ENCODE data around the gene GATA3.

Gene GATA3

GRCh38 chr10:8065651-8066050 is 11.2 kb downstream of the GATA3 start:
- DNase-seq: no peak

- no peak for DNase-seq
Observed at GRCh38 chr10:8066124-8066523, 11.6 kb downstream of the GATA3 start.

- DNase-seq: no peak
Observed at GRCh38 chr10:8066797-8067196, 12.3 kb downstream of the GATA3 start.

GRCh38 chr10:8069108-8069507 is 14.6 kb downstream of the GATA3 start:
- DNase-seq: no peak

- DNase-seq: no peak
Observed at GRCh38 chr10:8069627-8070026, 15.1 kb downstream of the GATA3 start.

GRCh38 chr10:8070440-8070839 is 16.0 kb downstream of the GATA3 start:
- DNase-seq: no peak

- DNase-seq: no peak
Observed at GRCh38 chr10:8071006-8071405, 16.5 kb downstream of the GATA3 start.

- DNase-seq: no peak
Observed at GRCh38 chr10:8071666-8072065, 17.2 kb downstream of the GATA3 start.

- no peak for DNase-seq
Observed at GRCh38 chr10:8072211-8072610, 17.7 kb downstream of the GATA3 start.

- no peak for DNase-seq
Observed at GRCh38 chr10:8073691-8074416, 19.4 kb downstream of the GATA3 start.

- DNase-seq: no peak
Observed at GRCh38 chr10:8074881-8075280, 20.4 kb downstream of the GATA3 start.

- DNase-seq: no peak
Observed at GRCh38 chr10:8075282-8076260, 21.1 kb downstream of the GATA3 start.

- DNase-seq: no peak
Observed at GRCh38 chr10:8076933-8077332, 22.4 kb downstream of the GATA3 start.

- DNase-seq: no peak
Observed at GRCh38 chr10:8078027-8078426, 23.5 kb downstream of the GATA3 start.

GRCh38 chr10:8079126-8079525 is 24.6 kb downstream of the GATA3 start:
- no peak for DNase-seq

- no peak for DNase-seq
Observed at GRCh38 chr10:8084799-8085198, 30.3 kb downstream of the GATA3 start.

GRCh38 chr10:8085251-8085650 is 30.8 kb downstream of the GATA3 start:
- DNase-seq: no peak

GRCh38 chr10:8086315-8086714 is 31.8 kb downstream of the GATA3 start:
- no peak for DNase-seq

- peak; percentile 25 for DNase-seq
Observed at GRCh38 chr10:8088504-8088903, 34.0 kb downstream of the GATA3 start.

- no peak for DNase-seq
Observed at GRCh38 chr10:8092428-8092827, 37.9 kb downstream of the GATA3 start.

GRCh38 chr10:8095959-8096358 is 41.5 kb downstream of the GATA3 start:
- no peak for DNase-seq

- DNase-seq: no peak
Observed at GRCh38 chr10:8096931-8097330, 42.4 kb downstream of the GATA3 start.

GRCh38 chr10:8100366-8100765 is 45.9 kb downstream of the GATA3 start:
- DNase-seq: no peak
